H1 (cell line): Measurements from ENCODE around the gene HBS1L. TPM values are rescaled to one million over a fixed set of nuclear protein-coding genes. Genes with fewer than 3 reads are reported as not detected.

Experiments used
- polyA plus RNA-seq, 7 experiments: library from polyadenylated mRNA; depleted of rRNA in 3 of 7; stranded (reverse) in 5 of 7; unstranded in 2 of 7; fragments of >200 nt in 5 of 7; fragments of 200-250 nt in 2 of 7; gene quantifications; 1 replicate in 5 of 7; 2 replicates in 1 of 7; 4 replicates in 1 of 7; pipeline versions ENCODE4 v1.2.1 to v1.2.3, GENCODE V29; 2011 to 2013; ENCODE audit warnings: missing spikeins in 2 of 7, mixed read lengths in 2 of 7
- total RNA-seq: library from RNA; stranded (reverse); fragmentation: NEBNext Ultra II Directional; extraction: Animal tissue kit (Norgen Biotek cat#: 25700); gene quantifications from 2 replicates; pipeline ENCODE4 v1.2.1, GENCODE V29; 2021
- TF ChIP-seq, protein P1 (sequence below): IDR thresholded peaks from 2 replicates; pipeline ENCODE4 v1.6.1; 2012; ENCODE audit warnings: inconsistent platforms

HBS1L gene
- total and polyA plus RNA-seq, 2 of the 8 experiments (the other 6 are each of a cell fraction or from before 2014, with no cell fraction given), result 28.1 to 97.1 TPM

DNA sequence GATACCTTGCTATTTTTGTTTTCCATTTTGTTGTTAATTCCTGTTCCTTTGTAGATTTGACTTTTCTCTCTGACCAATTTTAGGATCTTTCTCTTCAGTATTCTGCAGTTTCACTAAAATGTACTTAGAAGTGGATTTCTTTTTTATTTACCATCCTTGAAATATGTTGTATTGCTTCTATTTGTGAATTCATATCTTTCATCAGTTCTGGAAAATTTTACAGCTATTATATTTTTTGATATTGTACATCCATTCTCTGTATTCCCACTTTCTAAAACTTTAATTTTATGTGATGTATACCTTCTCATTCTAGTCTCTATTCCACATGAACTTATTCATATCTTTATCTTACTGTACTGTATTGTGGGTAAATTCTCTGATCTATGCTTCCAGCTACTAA, 95.0 kb downstream of the HBS1L start (continued):
- TF ChIP-seq, protein P1, sequence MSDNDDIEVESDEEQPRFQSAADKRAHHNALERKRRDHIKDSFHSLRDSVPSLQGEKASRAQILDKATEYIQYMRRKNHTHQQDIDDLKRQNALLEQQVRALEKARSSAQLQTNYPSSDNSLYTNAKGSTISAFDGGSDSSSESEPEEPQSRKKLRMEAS, result no peak
